Fibroblast of lung (primary cell): ENCODE data around the gene SLC1A1. TPM values are rescaled to one million over a fixed set of nuclear protein-coding genes. Genes with fewer than 3 reads are reported as not detected.

ENCODE experiments used
- DNase-seq, 2 donors: peaks; one replicate each; pipeline versions ENCODE4 v3.0.0 to v3.0.0-alpha.2; 2010; ENCODE audit warnings: low read depth in 2 of 2
- H2AFZ ChIP-seq: 2 replicates; pipeline ENCODE4 v1.5.1; 2012; ENCODE audit warnings: low read length, control low read depth, inconsistent platforms
- H3K27ac ChIP-seq: 2 replicates; pipeline ENCODE4 v1.5.1; 2011; ENCODE audit warnings: low read length, control low read depth; ENCODE audit not compliant: insufficient read depth
- H3K27me3 ChIP-seq: 2 replicates; pipeline ENCODE4 v1.5.1; 2011; ENCODE audit warnings: mild to moderate bottlenecking, low read length; ENCODE audit not compliant: control insufficient read depth, insufficient read depth
- H3K36me3 ChIP-seq: 2 replicates; pipeline ENCODE4 v1.5.1; 2011; ENCODE audit warnings: low read length; ENCODE audit not compliant: control insufficient read depth, insufficient read depth
- H3K4me1 ChIP-seq: 2 replicates; pipeline ENCODE4 v1.5.1; 2011; ENCODE audit warnings: low read length; ENCODE audit not compliant: control insufficient read depth, insufficient read depth; ENCODE audit errors: extremely low read depth
- H3K4me2 ChIP-seq: 2 replicates; pipeline ENCODE4 v1.5.1; 2011; ENCODE audit warnings: low read length, control low read depth; ENCODE audit not compliant: insufficient read depth; ENCODE audit errors: extremely low read depth
- H3K4me3 ChIP-seq, 4 experiments: fragments of 200-600 bp in 1 of 4; sonication (generic) in 1 of 4; replicated peaks in 1 of 4; 2 replicates each; pipeline ENCODE4 v1.5.1; 2011 to 2016; ENCODE audit warnings: low read length in 4 of 4, low read depth in 3 of 4, mild to moderate bottlenecking in 3 of 4, control low read depth in 2 of 4, inconsistent platforms in 1 of 4, mixed read lengths in 1 of 4; ENCODE audit not compliant: insufficient read depth in 1 of 4; ENCODE audit errors: control extremely low read depth in 1 of 4
- H3K79me2 ChIP-seq: 2 replicates; pipeline ENCODE4 v1.5.1; 2012; ENCODE audit warnings: mild to moderate bottlenecking, low read length, inconsistent platforms; ENCODE audit not compliant: control insufficient read depth, insufficient read depth
- H3K9ac ChIP-seq: 2 replicates; pipeline ENCODE4 v1.5.1; 2011; ENCODE audit warnings: mild to moderate bottlenecking, low read length, control low read depth; ENCODE audit not compliant: insufficient read depth
- H3K9me3 ChIP-seq: 2 replicates; pipeline ENCODE4 v1.5.1; 2012; ENCODE audit warnings: low read depth, low read length; ENCODE audit not compliant: control insufficient read depth, insufficient read depth
- H4K20me1 ChIP-seq: 2 replicates; pipeline ENCODE4 v1.5.1; 2011; ENCODE audit warnings: low read length; ENCODE audit not compliant: control insufficient read depth, insufficient read depth; ENCODE audit errors: extremely low read depth
- CTCF ChIP-seq, 2 donors: IDR thresholded peaks in 1 of 2; conservative IDR thresholded peaks in 1 of 2; 1 replicate in 1 of 2; 2 replicates in 1 of 2; pipeline ENCODE4 v1.5.1; 2011 to 2012; ENCODE audit warnings: low read length in 2 of 2, control low read depth in 1 of 2, inconsistent platforms in 1 of 2, low read depth in 1 of 2, mild to moderate bottlenecking in 1 of 2
- EZH2 ChIP-seq: IDR thresholded peaks from 2 replicates; pipeline ENCODE4 v1.5.1; 2012; ENCODE audit warnings: low read length, control low read depth, mild to moderate bottlenecking; ENCODE audit errors: missing control alignments
- polyA plus RNA-seq, 2 donors: library from polyadenylated mRNA; depleted of rRNA in 1 of 2; stranded (reverse) in 1 of 2; unstranded in 1 of 2; fragments of >200 nt; gene quantifications; 2 replicates each; pipeline ENCODE4 v1.2.1, GENCODE V29; 2011 to 2012; ENCODE audit warnings: missing spikeins in 1 of 2
- total RNA-seq: library from RNA; depleted of rRNA; stranded (reverse); fragments of >200 nt; gene quantifications from 2 replicates; pipeline ENCODE4 v1.2.1, GENCODE V29; 2014

The SLC1A1 gene
- total and polyA plus RNA-seq, 2 donors (not counting 1 experiment from before 2014, with no cell fraction given): 4.5 to 64.1 TPM

GRCh38 chr9:4553951-4554381 is 63.7 kb downstream of the SLC1A1 start:
- Histone ChIP-seq H3K4me2 (no peak overlapping the region), H2AFZ (no peak overlapping the region), H3K27me3 (no peaks in the 10 kb centered on the region), H3K27ac (no peak overlapping the region), H3K4me1 (no peaks in the 10 kb centered on the region), H3K9ac (no peak overlapping the region), H3K4me3 (no peak overlapping the region), H3K36me3 (no peaks in the 10 kb centered on the region), H3K79me2 (no peaks in the 10 kb centered on the region), H3K9me3 (no peaks in the 10 kb centered on the region), H4K20me1 (no peaks in the 10 kb centered on the region)
- peak; percentile 14 to 77 for DNase-seq
- TF ChIP-seq EZH2 (no peak), CTCF (conservative IDR thresholded peaks at IDR 0.05 in 1 of 2, IDR thresholded peaks at IDR 0.05 in 1 of 2; ENCODE audit: low read depth in 1 of 2, low read length in 2 of 2) (no peak)

DNA sequence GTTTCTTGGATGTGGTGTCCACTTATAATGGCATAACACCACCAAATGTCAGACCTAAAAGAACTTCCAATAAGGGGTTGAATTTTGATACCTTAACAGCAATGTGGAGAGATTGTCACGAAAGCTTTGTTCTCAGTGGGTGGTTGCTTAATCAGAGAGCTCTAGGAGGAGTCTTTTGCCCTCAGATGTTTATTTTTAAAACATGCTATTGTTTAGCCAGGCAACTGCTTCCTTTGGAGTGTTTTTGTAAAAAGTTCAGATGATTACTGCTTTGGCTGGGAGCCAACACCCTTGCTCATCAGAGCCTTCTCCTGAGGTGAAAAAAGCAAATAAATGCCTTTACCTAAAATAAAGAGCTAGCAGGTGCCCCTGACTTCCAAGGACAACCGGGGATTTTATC is 65.0 kb downstream of the SLC1A1 start:
- H3K4me3 ChIP-seq: no peak overlapping the region
- no peak for TF ChIP-seq EZH2
- TF ChIP-seq CTCF (conservative IDR thresholded peaks at IDR 0.05 in 1 of 2, IDR thresholded peaks at IDR 0.05 in 1 of 2; ENCODE audit: low read depth in 1 of 2, low read length in 2 of 2): no peak
- no peaks in the 10 kb centered on the region for H3K79me2 ChIP-seq
- no peak overlapping the region for H3K27ac ChIP-seq
- no peak overlapping the region for H2AFZ ChIP-seq
- DNase-seq: peak in 1 of 2 donors; percentile 52
- H3K9me3 ChIP-seq: no peaks in the 10 kb centered on the region
- H3K36me3 ChIP-seq: no peaks in the 10 kb centered on the region
- H4K20me1 ChIP-seq: no peaks in the 10 kb centered on the region
- H3K4me2 ChIP-seq: no peak overlapping the region
- H3K4me1 ChIP-seq: no peaks in the 10 kb centered on the region
- H3K27me3 ChIP-seq: no peaks in the 10 kb centered on the region
- no peak overlapping the region for H3K9ac ChIP-seq

DNA sequence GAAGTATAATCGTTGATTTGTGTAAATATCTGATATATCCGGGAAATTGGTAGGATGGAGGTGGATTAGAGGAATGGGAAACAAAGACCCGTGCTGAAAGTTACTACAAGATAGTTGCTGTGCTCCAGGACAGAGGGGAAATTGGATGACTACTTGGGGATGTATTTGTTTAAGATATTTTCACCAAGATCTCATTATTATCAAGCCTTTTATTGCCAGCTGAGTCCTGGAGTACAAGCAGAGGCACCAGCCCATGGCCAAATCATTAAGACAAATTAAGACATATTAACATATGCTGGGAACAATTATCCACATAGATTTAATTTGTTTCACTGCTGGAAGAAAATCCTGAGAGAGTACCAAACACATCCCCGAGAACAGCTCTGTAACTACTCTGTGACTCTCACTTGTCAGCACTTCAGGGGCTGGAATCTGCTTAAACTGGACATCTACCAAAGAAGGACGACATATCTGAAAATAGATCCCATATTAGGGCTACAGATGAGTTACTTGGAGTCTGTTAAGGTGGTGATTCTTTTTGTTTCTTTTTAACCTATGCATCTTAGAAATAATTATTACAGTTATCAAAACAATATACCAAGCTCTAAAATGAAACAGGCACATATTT is 68.2 kb downstream of the SLC1A1 start:
- no peak overlapping the region for H3K4me3 ChIP-seq
- H3K27me3 ChIP-seq: no peaks in the 10 kb centered on the region
- H3K27ac ChIP-seq: no peak overlapping the region
- no peak overlapping the region for H3K4me2 ChIP-seq
- H2AFZ ChIP-seq: no peak overlapping the region
- TF ChIP-seq EZH2 (no peak), CTCF (conservative IDR thresholded peaks at IDR 0.05 in 1 of 2, IDR thresholded peaks at IDR 0.05 in 1 of 2; ENCODE audit: low read depth in 1 of 2, low read length in 2 of 2) (no peak)
- no peaks in the 10 kb centered on the region for H3K79me2 ChIP-seq
- H3K4me1 ChIP-seq: no peaks in the 10 kb centered on the region
- H3K9me3 ChIP-seq: no peaks in the 10 kb centered on the region
- H3K36me3 ChIP-seq: no peaks in the 10 kb centered on the region
- no peak overlapping the region for H3K9ac ChIP-seq
- DNase-seq: no peak
- no peaks in the 10 kb centered on the region for H4K20me1 ChIP-seq
